Measurements from ENCODE around the gene MYCN.

Gene MYCN

DNA sequence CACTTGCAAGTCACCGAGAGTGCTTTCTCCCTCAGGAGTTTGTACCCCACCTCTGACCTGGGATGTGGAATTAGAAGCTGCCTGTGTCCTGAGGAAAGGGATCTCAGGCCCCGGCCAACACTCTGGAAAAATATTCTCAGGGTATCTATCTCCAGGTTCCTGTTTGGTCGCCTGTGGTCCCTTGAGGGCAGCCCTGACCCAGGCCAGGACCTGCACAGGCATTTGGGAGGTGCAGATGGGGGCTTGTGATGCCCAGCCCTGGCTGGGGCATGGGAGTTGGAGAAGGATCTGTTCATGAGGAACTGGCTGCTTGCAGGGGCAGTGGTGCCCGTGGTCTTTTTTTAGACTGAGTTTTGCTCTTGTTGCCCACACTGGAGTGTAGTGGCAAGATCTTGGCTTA lies 46.3 kb downstream of the MYCN start:
- H3K4me3 ChIP-seq (ENCODE audit: low read depth, low read length), result no peak overlapping the region
- no peak for DNase-seq (ENCODE audit: low read depth)
- no peak for TF ChIP-seq MAX (IDR thresholded peaks at IDR 0.05; ENCODE audit: low read depth, low read length)
- no peak for TF ChIP-seq MYC (IDR thresholded peaks at IDR 0.05; ENCODE audit: low read depth, low read length)
- TF ChIP-seq CTCF (IDR thresholded peaks at IDR 0.05; ENCODE audit: low read depth, low read length), result no peak
- TF ChIP-seq POLR2A (IDR thresholded peaks at IDR 0.05; ENCODE audit: extremely low read depth, insufficient read length), result no peak

- no peak for TF ChIP-seq MYC (IDR thresholded peaks at IDR 0.05; ENCODE audit: low read depth, low read length)
- TF ChIP-seq MAX (IDR thresholded peaks at IDR 0.05; ENCODE audit: low read depth, low read length), result no peak
- TF ChIP-seq POLR2A (IDR thresholded peaks at IDR 0.05; ENCODE audit: extremely low read depth, insufficient read length), result no peak
- TF ChIP-seq CTCF (IDR thresholded peaks at IDR 0.05; ENCODE audit: low read depth, low read length), result no peak
- DNase-seq (ENCODE audit: low read depth), result no peak
- no peak overlapping the region for H3K4me3 ChIP-seq (ENCODE audit: low read depth, low read length)
Observed at GRCh38 chr2:15988733-15989132, 48.4 kb downstream of the MYCN start.

DNA sequence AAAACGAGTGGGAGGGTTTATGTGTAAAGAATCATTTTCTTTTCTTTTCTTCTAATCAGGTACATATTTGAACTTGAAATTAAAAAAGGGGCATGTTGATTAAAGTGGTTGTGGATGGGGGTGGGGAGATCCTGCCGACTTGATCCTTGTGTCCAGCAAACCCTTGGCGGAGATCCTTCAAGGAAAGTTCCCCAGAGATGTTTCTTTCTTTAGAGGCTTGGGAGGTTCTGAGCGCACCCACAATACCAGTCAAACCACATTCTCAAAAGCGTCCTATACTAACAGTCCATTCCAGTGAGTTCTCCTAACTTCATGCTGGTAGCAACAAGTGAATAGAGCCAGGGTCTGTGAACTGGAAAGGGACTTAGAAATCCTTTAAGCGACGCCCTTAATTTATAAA lies 49.2 kb downstream of the MYCN start:
- TF ChIP-seq CTCF (IDR thresholded peaks at IDR 0.05; ENCODE audit: low read depth, low read length), result no peak
- TF ChIP-seq MAX (IDR thresholded peaks at IDR 0.05; ENCODE audit: low read depth, low read length), result no peak
- no peak for TF ChIP-seq MYC (IDR thresholded peaks at IDR 0.05; ENCODE audit: low read depth, low read length)
- no peak for TF ChIP-seq POLR2A (IDR thresholded peaks at IDR 0.05; ENCODE audit: extremely low read depth, insufficient read length)
- no peak overlapping the region for H3K4me3 ChIP-seq (ENCODE audit: low read depth, low read length)
- DNase-seq (ENCODE audit: low read depth), result no peak

- no peak overlapping the region for H3K4me3 ChIP-seq (ENCODE audit: low read depth, low read length)
- TF ChIP-seq CTCF (IDR thresholded peaks at IDR 0.05; ENCODE audit: low read depth, low read length) (no peak), POLR2A (IDR thresholded peaks at IDR 0.05; ENCODE audit: extremely low read depth, insufficient read length) (no peak), MYC (IDR thresholded peaks at IDR 0.05; ENCODE audit: low read depth, low read length) (no peak), MAX (IDR thresholded peaks at IDR 0.05; ENCODE audit: low read depth, low read length) (no peak)
- no peak for DNase-seq (ENCODE audit: low read depth)
Observed at GRCh38 chr2:15990151-15991101, 50.1 kb downstream of the MYCN start.

- no peak for DNase-seq (ENCODE audit: low read depth)
- TF ChIP-seq POLR2A (IDR thresholded peaks at IDR 0.05; ENCODE audit: extremely low read depth, insufficient read length), result no peak
- TF ChIP-seq MYC (IDR thresholded peaks at IDR 0.05; ENCODE audit: low read depth, low read length), result no peak
- TF ChIP-seq MAX (IDR thresholded peaks at IDR 0.05; ENCODE audit: low read depth, low read length), result no peak
- TF ChIP-seq CTCF (IDR thresholded peaks at IDR 0.05; ENCODE audit: low read depth, low read length), result no peak
- no peak overlapping the region for H3K4me3 ChIP-seq (ENCODE audit: low read depth, low read length)
Observed at GRCh38 chr2:15991231-15991630, 50.9 kb downstream of the MYCN start.

Measured in NB4 (cell line).